Prostate gland (tissue), 1 donor: Measurements from ENCODE around the gene LIN28A.
"Not testable (repeated sequence)": the region's sequence is repeated elsewhere in the genome, so short reads cannot be mapped to it uniquely, and the experiment has no call there.

Experiments
- POLR2A ChIP-seq: fragments of 450-650 bp; IDR thresholded peaks from one replicate; pipeline ENCODE4 v1.6.1; 2016; ENCODE audit warnings: antibody characterized with exemption, mild to moderate bottlenecking
- POLR2AphosphoS5 ChIP-seq: sonication (generic); formaldehyde crosslinking; IDR thresholded peaks from one replicate; pipeline ENCODE4 v1.6.1; 2017; ENCODE audit warnings: antibody characterized with exemption

DNA sequence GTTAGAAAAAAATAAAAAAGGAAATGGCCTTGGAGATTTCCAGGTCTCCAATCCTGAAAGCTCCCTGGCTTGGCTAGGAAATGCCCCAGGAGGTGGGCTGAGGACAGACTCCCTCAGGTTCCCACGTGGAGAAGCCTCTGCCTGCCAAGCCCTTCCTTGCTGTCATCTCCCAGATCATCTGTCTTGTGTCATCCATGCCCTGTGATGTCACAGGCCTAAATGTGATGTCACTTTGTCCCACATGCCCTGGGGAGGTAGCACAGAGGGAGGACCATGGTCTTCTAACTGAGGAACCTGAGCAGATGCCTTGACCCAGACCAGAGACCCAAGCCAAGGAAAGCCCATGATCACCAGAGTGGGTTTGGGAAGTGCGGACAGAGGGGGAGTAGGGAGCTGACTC is 36.3 kb upstream of the LIN28A start:
- not testable (repeated sequence) for TF ChIP-seq POLR2A, POLR2AphosphoS5
